Central memory CD8-positive, alpha-beta T cell (primary cell): ENCODE results near the gene FBLIM1.

Source experiments
- ATAC-seq: fragments of 150-1000 bp; cut with Tn5 transposase; replicated peaks from 2 replicates; pipeline ENCODE4 v1.10.0; 2022; ENCODE audit warnings: mild to moderate bottlenecking, moderate FRiP score, moderate number of reproducible peaks; ENCODE audit not compliant: poor library complexity, severe bottlenecking; ENCODE audit errors: extremely low read depth
- DNase-seq, 2 donors: peaks; one replicate each; pipeline ENCODE4 v3.0.0; 2021; ENCODE audit warnings: low spot score in 2 of 2
- H3K27ac Mint-ChIP-seq: one replicate; pipeline ENCODE4 v1.8.0; 2022; ENCODE audit warnings: low read depth, mild to moderate bottlenecking, moderate library complexity, mixed read lengths
- H3K27me3 Mint-ChIP-seq: one replicate; pipeline ENCODE4 v1.8.0; 2022; ENCODE audit warnings: mixed read lengths
- H3K36me3 Mint-ChIP-seq: one replicate; pipeline ENCODE4 v1.8.0; 2022; ENCODE audit warnings: mild to moderate bottlenecking, moderate library complexity, mixed read lengths; ENCODE audit not compliant: insufficient read depth
- H3K4me1 Mint-ChIP-seq: one replicate; pipeline ENCODE4 v1.8.0; 2022; ENCODE audit warnings: mixed read lengths
- H3K4me3 Mint-ChIP-seq: one replicate; pipeline ENCODE4 v1.8.0; 2022; ENCODE audit warnings: mild to moderate bottlenecking, moderate library complexity, mixed read lengths
- H3K9me3 Mint-ChIP-seq: one replicate; pipeline ENCODE4 v1.8.0; 2022; ENCODE audit warnings: mixed read lengths

The FBLIM1 gene

GRCh38 chr1:15742339-15742801 is 16.2 kb upstream of the FBLIM1 start, which contains the start of gene TMEM82:
TSS of gene TMEM82 (plus strand) at chr1:15742499. CDS start at chr1:15742560, 61 bp downstream.
- Mint-ChIP-seq H3K4me3 (no peak within 1 kb of the TSS), H3K27me3 (no peaks in the 10 kb centered on the region), H3K36me3 (no peaks in the 10 kb centered on the region), H3K4me1 (peaks cover 6% of the 10 kb centered on the region), H3K9me3 (no peaks in the 10 kb centered on the region), H3K27ac (no peak within 1 kb of the TSS)
- ATAC-seq (no peak), DNase-seq (no peak)

- Mint-ChIP-seq H3K27ac (no peak overlapping the region), H3K36me3 (no peaks in the 10 kb centered on the region), H3K4me3 (no peak overlapping the region), H3K27me3 (no peaks in the 10 kb centered on the region), H3K4me1 (peaks cover 6% of the 10 kb centered on the region), H3K9me3 (no peaks in the 10 kb centered on the region)
- DNase-seq (no peak), ATAC-seq (no peak)
Measured at GRCh38 chr1:15744122-15744679, 14.4 kb upstream of the FBLIM1 start.

- ATAC-seq (no peak), DNase-seq (no peak)
- no peak overlapping the region for H3K27ac Mint-ChIP-seq
- H3K4me3 Mint-ChIP-seq: no peak overlapping the region
- no peaks in the 10 kb centered on the region for H3K36me3 Mint-ChIP-seq
- no peaks in the 10 kb centered on the region for H3K4me1 Mint-ChIP-seq
- H3K27me3 Mint-ChIP-seq: peaks cover 12% of the 10 kb centered on the region
- no peaks in the 10 kb centered on the region for H3K9me3 Mint-ChIP-seq
Measured at GRCh38 chr1:15747378-15747777, 11.2 kb upstream of the FBLIM1 start.

- DNase-seq (no peak), ATAC-seq (no peak)
- no peaks in the 10 kb centered on the region for H3K4me1 Mint-ChIP-seq
- no peaks in the 10 kb centered on the region for H3K36me3 Mint-ChIP-seq
- H3K9me3 Mint-ChIP-seq: no peaks in the 10 kb centered on the region
- H3K27me3 Mint-ChIP-seq: peaks cover 15% of the 10 kb centered on the region
- no peak overlapping the region for H3K4me3 Mint-ChIP-seq
- no peak overlapping the region for H3K27ac Mint-ChIP-seq
Measured at GRCh38 chr1:15748264-15748663, 10.3 kb upstream of the FBLIM1 start.

- H3K36me3 Mint-ChIP-seq: no peaks in the 10 kb centered on the region
- no peak overlapping the region for H3K4me3 Mint-ChIP-seq
- ATAC-seq: no peak
- no peak overlapping the region for H3K27ac Mint-ChIP-seq
- no peaks in the 10 kb centered on the region for H3K4me1 Mint-ChIP-seq
- H3K9me3 Mint-ChIP-seq: no peaks in the 10 kb centered on the region
- H3K27me3 Mint-ChIP-seq: peaks cover 21% of the 10 kb centered on the region
- DNase-seq: no peak
Measured at GRCh38 chr1:15748690-15749398, 9.8 kb upstream of the FBLIM1 start.

GRCh38 chr1:15749399-15750291 is 8.9 kb upstream of the FBLIM1 start:
- H3K27ac Mint-ChIP-seq: no peak overlapping the region
- peaks cover 22% of the 10 kb centered on the region for H3K27me3 Mint-ChIP-seq
- no peaks in the 10 kb centered on the region for H3K4me1 Mint-ChIP-seq
- ATAC-seq: no peak
- no peak overlapping the region for H3K4me3 Mint-ChIP-seq
- no peaks in the 10 kb centered on the region for H3K9me3 Mint-ChIP-seq
- no peaks in the 10 kb centered on the region for H3K36me3 Mint-ChIP-seq
- no peak for DNase-seq

- H3K4me3 Mint-ChIP-seq: no peak overlapping the region
- no peaks in the 10 kb centered on the region for H3K9me3 Mint-ChIP-seq
- H3K4me1 Mint-ChIP-seq: no peaks in the 10 kb centered on the region
- peaks cover 33% of the 10 kb centered on the region for H3K27me3 Mint-ChIP-seq
- no peaks in the 10 kb centered on the region for H3K36me3 Mint-ChIP-seq
- DNase-seq (no peak), ATAC-seq (no peak)
- no peak overlapping the region for H3K27ac Mint-ChIP-seq
Measured at GRCh38 chr1:15750924-15751323, 7.7 kb upstream of the FBLIM1 start.

- Mint-ChIP-seq H3K4me3 (no peak overlapping the region), H3K27me3 (peaks cover 41% of the 10 kb centered on the region), H3K27ac (peak overlapping the region; percentile 76), H3K36me3 (no peaks in the 10 kb centered on the region), H3K4me1 (no peaks in the 10 kb centered on the region), H3K9me3 (no peaks in the 10 kb centered on the region)
- no peak for ATAC-seq
- no peak for DNase-seq
Measured at GRCh38 chr1:15751717-15752116, 6.9 kb upstream of the FBLIM1 start.

- no peak for DNase-seq
- ATAC-seq: no peak
- no peak overlapping the region for H3K4me3 Mint-ChIP-seq
- H3K36me3 Mint-ChIP-seq: no peaks in the 10 kb centered on the region
- H3K27ac Mint-ChIP-seq: no peak overlapping the region
- H3K4me1 Mint-ChIP-seq: no peaks in the 10 kb centered on the region
- peaks cover 57% of the 10 kb centered on the region for H3K27me3 Mint-ChIP-seq
- H3K9me3 Mint-ChIP-seq: no peaks in the 10 kb centered on the region
Measured at GRCh38 chr1:15753776-15754175, 4.8 kb upstream of the FBLIM1 start.

- no peak overlapping the region for H3K27ac Mint-ChIP-seq
- ATAC-seq: no peak
Measured at GRCh38 chr1:15755021-15755645, 3.5 kb upstream of the FBLIM1 start.

GRCh38 chr1:15755646-15756040 is 3.0 kb upstream of the FBLIM1 start:
- H3K4me3 Mint-ChIP-seq: no peak overlapping the region

More at GRCh38 chr1:15755021-15755645, 3.5 kb upstream of the FBLIM1 start:
- Mint-ChIP-seq H3K4me1 (no peaks in the 10 kb centered on the region), H3K27me3 (peaks cover 67% of the 10 kb centered on the region), H3K36me3 (no peaks in the 10 kb centered on the region), H3K9me3 (no peaks in the 10 kb centered on the region), H3K4me3 (no peak overlapping the region)
- no peak for DNase-seq

More at GRCh38 chr1:15755646-15756040, 3.0 kb upstream of the FBLIM1 start:
- ATAC-seq: no peak
- Mint-ChIP-seq H3K27me3 (peaks cover 72% of the 10 kb centered on the region), H3K4me1 (no peaks in the 10 kb centered on the region), H3K27ac (no peak overlapping the region), H3K9me3 (no peaks in the 10 kb centered on the region), H3K36me3 (no peaks in the 10 kb centered on the region)
- DNase-seq: no peak
